ENCODE results near the gene CMTM1. TPM values are rescaled to one million over a fixed set of nuclear protein-coding genes. Genes with fewer than 3 reads are reported as not detected.
A peak's percentile ranks its signal among the peaks of the same experiment; 100 is the strongest.

Gene CMTM1, protein sequence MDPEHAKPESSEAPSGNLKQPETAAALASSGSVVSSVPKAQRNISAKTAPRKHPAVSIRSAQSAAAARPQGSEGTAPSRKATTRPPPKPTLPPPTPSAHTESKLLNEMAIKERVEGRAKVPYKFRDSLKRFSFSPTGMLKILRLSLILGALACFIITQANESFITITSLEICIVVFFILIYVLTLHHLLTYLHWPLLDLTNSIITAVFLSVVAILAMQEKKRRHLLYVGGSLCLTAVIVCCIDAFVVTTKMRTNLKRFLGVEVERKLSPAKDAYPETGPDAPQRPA
- 5.2 TPM for total RNA-seq (2021; ENCODE audit: unreplicated experiment)
- polyA plus RNA-seq (2012): 2.3 TPM in 2 replicates
- Bru-seq, nascent RNA: percentile 43 among the genes with signal in this experiment
- BruChase-seq, experiment 1, labeled RNA remaining after a 6-hour chase: percentile 77 among the genes with signal in this experiment
- BruChase-seq, experiment 2, labeled RNA remaining after a 2-hour chase: percentile 72 among the genes with signal in this experiment
- long read RNA-seq, partial matches to known transcripts: 0 of 1 reads
- long read RNA-seq, other reads (novel, unspliced or antisense): 1 of 1 reads

DNA sequence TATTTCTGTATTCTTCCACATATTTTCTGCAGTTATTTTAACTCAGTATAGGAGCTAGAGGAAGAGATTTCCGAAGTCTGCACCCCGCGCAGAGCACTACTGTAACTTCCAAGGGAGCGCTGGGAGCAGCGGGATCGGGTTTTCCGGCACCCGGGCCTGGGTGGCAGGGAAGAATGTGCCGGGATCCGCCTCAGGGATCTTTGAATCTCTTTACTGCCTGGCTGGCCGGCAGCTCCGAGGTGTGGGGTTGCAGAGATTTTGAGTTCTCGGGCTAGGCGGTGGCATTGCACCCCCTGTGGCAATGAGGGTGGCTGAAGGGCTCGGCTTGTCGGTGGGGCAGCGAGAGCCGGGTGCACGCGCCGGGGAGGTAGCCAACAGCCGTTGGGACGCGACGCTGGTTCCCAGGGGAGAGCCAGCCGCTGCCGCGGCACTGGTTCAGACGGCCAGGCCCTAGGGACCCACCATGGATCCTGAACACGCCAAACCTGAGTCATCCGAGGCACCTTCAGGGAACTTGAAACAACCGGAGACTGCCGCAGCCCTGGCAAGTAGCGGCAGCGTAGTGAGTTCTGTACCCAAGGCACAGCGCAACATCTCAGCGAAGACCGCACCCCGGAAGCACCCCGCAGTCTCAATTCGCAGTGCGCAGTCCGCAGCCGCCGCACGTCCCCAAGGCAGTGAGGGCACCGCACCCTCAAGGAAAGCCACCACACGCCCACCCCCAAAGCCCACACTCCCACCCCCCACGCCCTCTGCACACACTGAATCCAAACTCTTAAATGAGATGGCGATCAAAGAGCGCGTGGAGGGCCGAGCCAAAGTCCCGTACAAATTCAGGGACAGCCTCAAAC, at the start of gene CMTM1:
Gene CMTM1, plus strand, starts transcription at position 389 of the 851 bp plus-strand sequence. Its CDS starts 75 bp downstream, at position 464.
- Histone ChIP-seq H3K27ac (ENCODE audit: low read depth, low read length) (no peak within 1 kb of the TSS), H3K9me2 (ENCODE audit: insufficient read depth) (no peaks in the 10 kb centered on the region), H3K9ac (ENCODE audit: low read length) (no peak within 1 kb of the TSS), H3K36me3 (ENCODE audit: control insufficient read depth in 1 of 2, insufficient read depth in 2 of 2, low read length in 2 of 2) (no peaks in the 10 kb centered on the region; a peak in 1 of 4 replicates), H3K79me2 (ENCODE audit: insufficient read depth, low read length) (no peaks in the 10 kb centered on the region), H4K20me1 (ENCODE audit: insufficient read depth) (peaks cover 3% of the 10 kb centered on the region; the same call in 1 of the 2 replicates), H3K4me1 (ENCODE audit: control insufficient read depth in 1 of 2, insufficient read depth in 2 of 2, low read length in 2 of 2) (peaks cover 0 to 13% of the 10 kb centered on the region in 2 experiments; a peak in 3 of 4 replicates), H3K4me2 (ENCODE audit: low read length) (no peak within 1 kb of the TSS), H3K27me3 (ENCODE audit: insufficient read depth, low read length) (no peaks in the 10 kb centered on the region), H2AFZ (ENCODE audit: low read depth, low read length, poor library complexity, severe bottlenecking) (no peak within 1 kb of the TSS), H3K9me3 (ENCODE audit: control insufficient read depth in 1 of 2, insufficient read depth in 1 of 2, low read depth in 1 of 2, low read length in 2 of 2) (no peaks in the 10 kb centered on the region), H3K4me3 (replicated peaks in 1 of 2; ENCODE audit: low read depth in 1 of 2, low read length in 2 of 2) (no peak within 1 kb of the TSS)
- DNase-seq (ENCODE audit: low read depth, low spot score): no peak
- CTCF ChIA-PET: no interaction called here
- BruUV-seq (replicated peaks): no TSS peak
- intact Hi-C loops (cut with micrococcal nuclease): no loop called here
- RAD21 ChIA-PET (ENCODE audit: low non-redundant PET in 1 of 2, low total read pairs in 2 of 2, uncharacterized antibody in 2 of 2, unreplicated experiment in 2 of 2): no interaction called here
- ATAC-seq: no peak
- POLR2A ChIA-PET: no interaction called here
- TF ChIP-seq, protein P1, sequence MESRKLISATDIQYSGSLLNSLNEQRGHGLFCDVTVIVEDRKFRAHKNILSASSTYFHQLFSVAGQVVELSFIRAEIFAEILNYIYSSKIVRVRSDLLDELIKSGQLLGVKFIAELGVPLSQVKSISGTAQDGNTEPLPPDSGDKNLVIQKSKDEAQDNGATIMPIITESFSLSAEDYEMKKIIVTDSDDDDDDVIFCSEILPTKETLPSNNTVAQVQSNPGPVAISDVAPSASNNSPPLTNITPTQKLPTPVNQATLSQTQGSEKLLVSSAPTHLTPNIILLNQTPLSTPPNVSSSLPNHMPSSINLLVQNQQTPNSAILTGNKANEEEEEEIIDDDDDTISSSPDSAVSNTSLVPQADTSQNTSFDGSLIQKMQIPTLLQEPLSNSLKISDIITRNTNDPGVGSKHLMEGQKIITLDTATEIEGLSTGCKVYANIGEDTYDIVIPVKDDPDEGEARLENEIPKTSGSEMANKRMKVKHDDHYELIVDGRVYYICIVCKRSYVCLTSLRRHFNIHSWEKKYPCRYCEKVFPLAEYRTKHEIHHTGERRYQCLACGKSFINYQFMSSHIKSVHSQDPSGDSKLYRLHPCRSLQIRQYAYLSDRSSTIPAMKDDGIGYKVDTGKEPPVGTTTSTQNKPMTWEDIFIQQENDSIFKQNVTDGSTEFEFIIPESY (IDR thresholded peaks at IDR 0.05; ENCODE audit: extremely low read depth, insufficient replicate concordance, low read length): no peak
- no peak for TF ChIP-seq ZFX (IDR thresholded peaks at IDR 0.05)
- TF ChIP-seq, protein P2, sequence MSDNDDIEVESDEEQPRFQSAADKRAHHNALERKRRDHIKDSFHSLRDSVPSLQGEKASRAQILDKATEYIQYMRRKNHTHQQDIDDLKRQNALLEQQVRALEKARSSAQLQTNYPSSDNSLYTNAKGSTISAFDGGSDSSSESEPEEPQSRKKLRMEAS (IDR thresholded peaks at IDR 0.05): no peak
